H1 (cell line): ENCODE data around the gene S100A4. TPM values are rescaled to one million over a fixed set of nuclear protein-coding genes. Genes with fewer than 3 reads are reported as not detected.

ENCODE experiments used
- CTCF ChIA-PET: fragments of 300-600 bp; sonication (Branson Sonifier 250); formaldehyde crosslinking; loops from one replicate; lab custom pipeline; 2021; ENCODE audit not compliant: partially characterized antibody; lab: Charles Lee
- POLR2A ChIA-PET: fragments of 300-600 bp; sonication (Branson Sonifier 250); formaldehyde crosslinking; loops from one replicate; lab custom pipeline; 2021; ENCODE audit warnings: inconsistent platforms; ENCODE audit not compliant: partially characterized antibody; lab: Charles Lee
- DNase-seq, 2 experiments: peaks; one replicate each; pipeline versions ENCODE4 v3.0.0 to v3.0.0-alpha.2; 2010 to 2022; ENCODE audit warnings: low spot score in 2 of 2, low read depth in 1 of 2, mixed read lengths in 1 of 2
- FAIRE-seq: peaks from 2 replicates; lab custom pipeline; 2011; peaks lifted over from hg19 to GRCh38; lab: Jason Lieb, UNC
- H2AFZ ChIP-seq: 2 replicates; pipeline ENCODE4 v1.8.1; 2012; ENCODE audit warnings: low read length, inconsistent platforms
- H2AK5ac ChIP-seq: 2 replicates; pipeline ENCODE4 v1.6.1; 2013; ENCODE audit warnings: low read depth, low read length
- H2BK120ac ChIP-seq: replicated peaks from 2 replicates; pipeline ENCODE3; 2013; ENCODE audit warnings: low read depth, low read length, inconsistent platforms
- H2BK12ac ChIP-seq: 2 replicates; pipeline ENCODE4 v1.6.1; 2013; ENCODE audit warnings: low read depth, low read length
- H2BK15ac ChIP-seq: 2 replicates; pipeline ENCODE4 v1.6.1; 2013; ENCODE audit warnings: low read length
- H2BK20ac ChIP-seq: 2 replicates; pipeline ENCODE4 v1.6.1; 2013; ENCODE audit warnings: low read length
- H2BK5ac ChIP-seq: 2 replicates; pipeline ENCODE4 v1.6.1; 2013; ENCODE audit warnings: low read depth, low read length
- H3K14ac ChIP-seq: 2 replicates; pipeline ENCODE4 v1.6.1; 2013; ENCODE audit warnings: inconsistent platforms; ENCODE audit not compliant: insufficient read length
- H3K18ac ChIP-seq: 2 replicates; pipeline ENCODE4 v1.6.1; 2013; ENCODE audit warnings: low read length; ENCODE audit errors: extremely low read depth
- H3K23ac ChIP-seq: 2 replicates; pipeline ENCODE4 v1.6.1; 2013; ENCODE audit warnings: inconsistent platforms; ENCODE audit not compliant: insufficient read length
- H3K23me2 ChIP-seq: 2 replicates; pipeline ENCODE4 v1.6.1; 2013; ENCODE audit warnings: low read depth, low read length
- H3K27ac ChIP-seq: 2 replicates; pipeline ENCODE4 v1.6.1; 2011; ENCODE audit warnings: low read depth, low read length, inconsistent platforms
- H3K27me3 ChIP-seq, 4 experiments: replicated peaks in 1 of 4; 1 replicate in 1 of 4; 2 replicates in 3 of 4; pipeline versions ENCODE4 v1.6.1 to v1.8.1; 2011 to 2013; ENCODE audit warnings: low read length in 3 of 4, mild to moderate bottlenecking in 3 of 4, inconsistent platforms in 2 of 4, mixed read lengths in 2 of 4, moderate library complexity in 1 of 4; ENCODE audit not compliant: control insufficient read depth in 3 of 4, insufficient read depth in 3 of 4; ENCODE audit errors: extremely low read depth in 1 of 4
- H3K36me3 ChIP-seq, 4 experiments: 2 replicates each; pipeline versions ENCODE4 v1.6.1 to v1.8.1; 2011 to 2013; ENCODE audit warnings: mild to moderate bottlenecking in 4 of 4, low read length in 3 of 4, moderate library complexity in 2 of 4, control low read depth in 1 of 4, inconsistent platforms in 1 of 4; ENCODE audit not compliant: insufficient read depth in 4 of 4, control insufficient read depth in 2 of 4
- H3K4ac ChIP-seq: replicated peaks from 2 replicates; pipeline ENCODE3; 2013; ENCODE audit warnings: low read length, low read depth, mixed read lengths, inconsistent platforms; ENCODE audit not compliant: insufficient read length
- H3K4me1 ChIP-seq, 4 experiments: replicated peaks in 1 of 4; 1 replicate in 1 of 4; 2 replicates in 3 of 4; pipeline versions ENCODE4 v1.6.1 to v1.8.1; 2011 to 2013; ENCODE audit warnings: low read length in 3 of 4, inconsistent platforms in 2 of 4, mixed read lengths in 1 of 4; ENCODE audit not compliant: insufficient read depth in 4 of 4, control insufficient read depth in 3 of 4
- H3K4me2 ChIP-seq, 2 experiments: 2 replicates each; pipeline versions ENCODE4 v1.6.1 to v1.8.1; 2011 to 2013; ENCODE audit warnings: low read depth in 2 of 2, low read length in 2 of 2, control low read depth in 1 of 2, inconsistent platforms in 1 of 2, mild to moderate bottlenecking in 1 of 2; ENCODE audit not compliant: insufficient read depth in 1 of 2
- H3K4me3 ChIP-seq, 4 experiments: fragments of 200-600, 300-600 bp in 1 of 4; sonication (generic), shearing (Covaris generic), sonication (Bioruptor Twin) in 1 of 4; 2 replicates each; pipeline versions ENCODE4 v1.5.1 to v1.8.1; 2011 to 2016; ENCODE audit warnings: low read length in 4 of 4, low read depth in 3 of 4, control low read depth in 2 of 4, inconsistent platforms in 2 of 4, mild to moderate bottlenecking in 2 of 4, mixed read lengths in 1 of 4, moderate library complexity in 1 of 4; ENCODE audit not compliant: insufficient read depth in 2 of 4; ENCODE audit errors: extremely low read depth in 1 of 4
- H3K56ac ChIP-seq: replicated peaks from 2 replicates; pipeline ENCODE3; 2013; ENCODE audit warnings: low read depth, mild to moderate bottlenecking, mixed read lengths, low read length, inconsistent platforms; ENCODE audit not compliant: insufficient read length
- H3K79me1 ChIP-seq: 2 replicates; pipeline ENCODE4 v1.6.1; 2013; ENCODE audit warnings: low read depth, low read length, control low read depth
- H3K79me2 ChIP-seq, 2 experiments: 2 replicates each; pipeline versions ENCODE4 v1.6.1 to v1.8.1; 2012 to 2013; ENCODE audit warnings: low read length in 2 of 2, mild to moderate bottlenecking in 2 of 2, inconsistent platforms in 1 of 2; ENCODE audit not compliant: insufficient read depth in 2 of 2, control insufficient read depth in 1 of 2
- H3K9ac ChIP-seq, 4 experiments: replicated peaks in 1 of 4; 1 replicate in 1 of 4; 2 replicates in 3 of 4; pipeline versions ENCODE4 v1.6.1 to v1.8.1; 2011 to 2013; ENCODE audit warnings: low read depth in 3 of 4, low read length in 3 of 4, control low read depth in 2 of 4, mild to moderate bottlenecking in 2 of 4, moderate library complexity in 2 of 4, inconsistent platforms in 1 of 4; ENCODE audit errors: extremely low read depth in 1 of 4
- H3K9me3 ChIP-seq, 2 experiments: 2 replicates each; pipeline versions ENCODE4 v1.6.1 to v1.8.1; 2012 to 2013; ENCODE audit warnings: mild to moderate bottlenecking in 2 of 2, moderate library complexity in 2 of 2, control low read depth in 1 of 2, inconsistent platforms in 1 of 2, low read depth in 1 of 2, low read length in 1 of 2, mixed read lengths in 1 of 2; ENCODE audit not compliant: insufficient read depth in 2 of 2
- H4K20me1 ChIP-seq, 2 experiments: replicated peaks in 1 of 2; 2 replicates each; pipeline versions ENCODE3 to v1.8.1; 2011 to 2013; ENCODE audit warnings: inconsistent platforms in 2 of 2, low read length in 2 of 2, mild to moderate bottlenecking in 1 of 2; ENCODE audit not compliant: insufficient read depth in 2 of 2, control insufficient read depth in 1 of 2
- H4K5ac ChIP-seq: 2 replicates; pipeline ENCODE4 v1.6.1; 2013; ENCODE audit warnings: low read length, low read depth, mixed read lengths, inconsistent platforms; ENCODE audit not compliant: insufficient read length
- H4K8ac ChIP-seq: 2 replicates; pipeline ENCODE4 v1.8.0; 2013; ENCODE audit warnings: mild to moderate bottlenecking, moderate library complexity, low read length, inconsistent platforms; ENCODE audit not compliant: insufficient read depth; ENCODE audit errors: extremely low read depth
- H4K91ac ChIP-seq: replicated peaks from 2 replicates; pipeline ENCODE3; 2013; ENCODE audit warnings: low read length, mixed read lengths, inconsistent platforms; ENCODE audit not compliant: insufficient read length
- ASH2L ChIP-seq: fragments of 200-600, 300-600 bp; sonication (generic); IDR thresholded peaks from one replicate; pipeline ENCODE4 v1.7.1; 2017; ENCODE audit warnings: low read length
- EZH2 ChIP-seq: fragments of 200-600 bp; sonication (generic); IDR thresholded peaks from 2 replicates; pipeline ENCODE4 v1.7.1; 2012; ENCODE audit warnings: low read depth, mild to moderate bottlenecking, moderate library complexity, low read length, inconsistent platforms; ENCODE audit not compliant: severe bottlenecking
- RXRA ChIP-seq: IDR thresholded peaks from 2 replicates; pipeline ENCODE4 v1.6.1; 2011; ENCODE audit warnings: low read depth, mild to moderate bottlenecking, low read length, moderate library complexity; ENCODE audit not compliant: insufficient read depth
- ZNF274 ChIP-seq: IDR thresholded peaks from 2 replicates; pipeline ENCODE4 v1.7.0; 2012; ENCODE audit warnings: low read length, borderline replicate concordance; ENCODE audit errors: extremely low read depth
- WGBS, 2 experiments: shearing (Covaris generic) in 1 of 2; methylation state at CpG; one replicate each; pipeline versions ENCODE4 v1.1.6 to v1.1.7; 2013 to 2015; ENCODE audit warnings: low lambda C conversion rate in 2 of 2, mixed read lengths in 2 of 2, inconsistent platforms in 1 of 2, low coverage in 1 of 2, missing lambda C conversion rate in 1 of 2; ENCODE audit not compliant: insufficient replicate concordance in 2 of 2, insufficient coverage in 1 of 2, insufficient read length in 1 of 2; ENCODE audit errors: extremely low coverage in 1 of 2, missing lambda C conversion rate in 1 of 2; 5-methylcytosine and 5-hydroxymethylcytosine counted together
- polyA plus RNA-seq, 7 experiments: library from polyadenylated mRNA; depleted of rRNA in 3 of 7; stranded (reverse) in 5 of 7; unstranded in 2 of 7; fragments of >200 nt in 5 of 7; fragments of 200-250 nt in 2 of 7; gene quantifications; 1 replicate in 5 of 7; 2 replicates in 1 of 7; 4 replicates in 1 of 7; pipeline versions ENCODE4 v1.2.1 to v1.2.3, GENCODE V29; 2011 to 2013; ENCODE audit warnings: missing spikeins in 2 of 7, mixed read lengths in 2 of 7
- total RNA-seq: library from RNA; stranded (reverse); fragmentation: NEBNext Ultra II Directional; extraction: Animal tissue kit (Norgen Biotek cat#: 25700); gene quantifications from 2 replicates; pipeline ENCODE4 v1.2.1, GENCODE V29; 2021

S100A4 gene
- total and polyA plus RNA-seq, 2 of the 8 experiments (the other 6 are each of a cell fraction or from before 2014, with no cell fraction given) = 36.3 to 85.4 TPM

DNA sequence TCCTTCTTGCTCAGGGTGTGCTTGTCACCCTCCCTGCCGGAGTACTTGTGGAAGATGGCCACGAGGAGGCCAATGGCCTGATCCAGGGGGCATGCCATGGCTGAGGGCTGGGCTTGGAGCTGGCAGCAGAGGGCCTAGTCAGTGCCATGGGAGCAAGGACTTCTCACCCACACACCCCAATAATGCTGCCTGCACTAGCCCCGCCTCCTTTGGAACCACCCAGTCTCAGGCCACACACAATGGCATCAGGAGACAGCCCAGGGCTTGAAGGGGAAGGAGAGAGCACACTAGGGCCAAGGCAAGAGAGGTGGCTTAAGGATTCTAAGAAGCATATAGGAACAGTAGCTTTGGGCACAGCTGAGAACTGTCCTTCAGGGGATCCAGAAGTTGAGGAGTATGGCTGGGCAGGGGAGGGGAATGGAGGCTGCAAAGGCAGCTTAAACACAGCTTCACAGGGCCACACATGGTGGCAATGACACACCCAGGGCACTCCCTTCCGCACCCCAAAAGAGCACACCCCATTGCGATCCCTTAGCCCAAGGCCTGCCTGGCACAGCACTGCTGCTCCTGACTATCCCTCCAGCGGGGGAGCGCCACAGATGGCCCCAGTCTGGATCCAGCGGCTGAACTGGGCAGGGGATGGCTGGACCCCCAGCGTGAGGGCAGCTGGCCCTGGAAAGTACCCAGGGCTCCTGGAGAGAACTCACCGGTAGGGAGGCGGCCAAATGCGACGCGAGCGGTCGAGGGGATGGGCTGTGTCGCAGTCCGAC lies 10.2 kb downstream of the S100A4 start, which contains the start of gene S100A6:
TSS of gene S100A6 (minus strand) at position 750 of the 770 bp plus-strand sequence. CDS start at position 98, 652 bp downstream.
- H2BK15ac ChIP-seq = peak within 1 kb of the TSS; percentile 74
- no peaks in the 10 kb centered on the region for H3K9me3 ChIP-seq
- H2BK12ac ChIP-seq = peak within 1 kb of the TSS; percentile 96; the same call in 1 of the 2 replicates
- peak within 1 kb of the TSS; percentile 74 to 75 for H3K4me2 ChIP-seq
- H3K79me1 ChIP-seq = no peaks in the 10 kb centered on the region
- H3K4me3 ChIP-seq = peak within 1 kb of the TSS; percentile 32 to 55 (median 40); a peak in 6 of 8 replicates
- TF ChIP-seq ASH2L = peak; percentile 1
- no peak for TF ChIP-seq ZNF274
- TF ChIP-seq EZH2 = peak; percentile 2
- no peak for TF ChIP-seq RXRA
- TF ChIP-seq, all 59 proteins: peak for 2
- Histone ChIP-seq H3K9ac (no peak within 1 kb of the TSS; a peak in 1 of 7 replicates), H3K23ac (no peak within 1 kb of the TSS), H3K23me2 (peaks cover 2% of the 10 kb centered on the region), H3K4ac (peak within 1 kb of the TSS; percentile 58), H3K27ac (no peak within 1 kb of the TSS), H2BK5ac (peak within 1 kb of the TSS; percentile 62; the same call in 1 of the 2 replicates), H2AFZ (peak within 1 kb of the TSS; percentile 90; the same call in 1 of the 2 replicates), H4K8ac (peak within 1 kb of the TSS; percentile 32), H4K5ac (peak within 1 kb of the TSS; percentile 37), H3K4me1 (peaks cover 15 to 38% (median 24%) of the 10 kb centered on the region in 4 experiments), H3K56ac (no peak within 1 kb of the TSS), H3K14ac (no peak within 1 kb of the TSS), H2AK5ac (0 out of 2 replicates have a peak within 1 kb of the TSS, but pooled peaks have one; percentile 7), H2BK120ac (peak within 1 kb of the TSS; percentile 40), H4K91ac (peak within 1 kb of the TSS; percentile 92), H3K36me3 (no peaks in the 10 kb centered on the region), H3K18ac (peak within 1 kb of the TSS; percentile 82), H3K27me3 (peaks cover 0 to 19% (median 6%) of the 10 kb centered on the region in 4 experiments; a peak in 5 of 7 replicates), H4K20me1 (no peaks in the 10 kb centered on the region), H3K79me2 (no peaks in the 10 kb centered on the region), H2BK20ac (peak within 1 kb of the TSS; percentile 74; the same call in 1 of the 2 replicates)
- ChIA-PET POLR2A (interaction anchor here (0.6 to 3.3 kb wide), 13 partner anchors 10 to 99 kb away, joined by 3 to 17 read pairs (median 4); partner anchors contain the start of genes CHTOP, S100A1, S100A13 and S100A16), CTCF (interaction anchor here (0.6 to 10.2 kb wide), 15 partner anchors 10 to 183 kb away, joined by 3 to 165 read pairs (median 8); partner anchors contain the start of genes CHTOP, S100A1, S100A13 and S100A14)
- no peak for DNase-seq
- 43% methylated on average over 11 of the region's 18 CpGs; no CpG with 5 or more reads in 1 of the 2 experiments for WGBS, 2 experiments
- FAIRE-seq = no peak
